ENCODE results near the gene IPO7.
"Not testable (repeated sequence)": the region's sequence is repeated elsewhere in the genome, so short reads cannot be mapped to it uniquely, and the experiment has no call there.

IPO7 gene

DNA sequence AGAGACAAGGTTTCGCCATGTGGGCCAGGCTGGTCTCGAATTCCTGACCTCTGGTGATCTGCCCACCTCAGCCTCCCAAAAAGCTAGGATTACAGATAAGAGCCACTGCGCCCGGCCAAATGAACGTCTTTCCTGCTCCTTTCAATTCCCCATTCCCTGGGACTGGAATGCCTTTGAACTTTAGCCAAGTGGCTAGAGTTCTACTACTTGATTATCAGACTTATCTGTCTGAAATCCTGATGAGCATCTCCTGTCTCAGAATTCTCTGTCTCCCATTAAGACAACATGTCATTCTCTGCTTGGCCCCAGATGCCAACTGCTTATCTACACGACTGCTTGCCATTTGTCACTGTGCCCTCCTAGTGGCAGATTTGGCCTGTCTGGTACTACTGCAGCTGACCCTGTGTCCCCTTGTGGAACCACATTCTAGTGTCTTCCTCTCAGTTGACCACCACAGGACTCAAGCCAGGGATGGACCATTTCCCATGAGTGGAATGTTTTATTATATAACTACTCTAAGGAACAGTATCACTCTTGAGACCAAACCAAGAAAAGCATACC lies 33.1 kb upstream of the IPO7 start:
- TF ChIP-seq, protein P1, sequence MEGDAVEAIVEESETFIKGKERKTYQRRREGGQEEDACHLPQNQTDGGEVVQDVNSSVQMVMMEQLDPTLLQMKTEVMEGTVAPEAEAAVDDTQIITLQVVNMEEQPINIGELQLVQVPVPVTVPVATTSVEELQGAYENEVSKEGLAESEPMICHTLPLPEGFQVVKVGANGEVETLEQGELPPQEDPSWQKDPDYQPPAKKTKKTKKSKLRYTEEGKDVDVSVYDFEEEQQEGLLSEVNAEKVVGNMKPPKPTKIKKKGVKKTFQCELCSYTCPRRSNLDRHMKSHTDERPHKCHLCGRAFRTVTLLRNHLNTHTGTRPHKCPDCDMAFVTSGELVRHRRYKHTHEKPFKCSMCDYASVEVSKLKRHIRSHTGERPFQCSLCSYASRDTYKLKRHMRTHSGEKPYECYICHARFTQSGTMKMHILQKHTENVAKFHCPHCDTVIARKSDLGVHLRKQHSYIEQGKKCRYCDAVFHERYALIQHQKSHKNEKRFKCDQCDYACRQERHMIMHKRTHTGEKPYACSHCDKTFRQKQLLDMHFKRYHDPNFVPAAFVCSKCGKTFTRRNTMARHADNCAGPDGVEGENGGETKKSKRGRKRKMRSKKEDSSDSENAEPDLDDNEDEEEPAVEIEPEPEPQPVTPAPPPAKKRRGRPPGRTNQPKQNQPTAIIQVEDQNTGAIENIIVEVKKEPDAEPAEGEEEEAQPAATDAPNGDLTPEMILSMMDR (IDR thresholded peaks at IDR 0.05; ENCODE audit: poor library complexity, severe bottlenecking), result no peak
- no peak for ATAC-seq (ENCODE audit: low read depth)
- no peaks in the 10 kb centered on the region for H3K9me3 ChIP-seq (ENCODE audit: severe bottlenecking)
- no peak for DNase-seq (ENCODE audit: low spot score)
- H3K4me3 ChIP-seq (ENCODE audit: severe bottlenecking), result no peak overlapping the region
- H3K4me1 ChIP-seq (ENCODE audit: insufficient read depth, poor library complexity, severe bottlenecking), result no peaks in the 10 kb centered on the region
- no peaks in the 10 kb centered on the region for H3K27me3 ChIP-seq (ENCODE audit: insufficient read depth, poor library complexity, severe bottlenecking)
- H3K27ac ChIP-seq (ENCODE audit: poor library complexity, severe bottlenecking), result no peak overlapping the region
- no peaks in the 10 kb centered on the region for H3K36me3 ChIP-seq (ENCODE audit: low read depth)

DNA sequence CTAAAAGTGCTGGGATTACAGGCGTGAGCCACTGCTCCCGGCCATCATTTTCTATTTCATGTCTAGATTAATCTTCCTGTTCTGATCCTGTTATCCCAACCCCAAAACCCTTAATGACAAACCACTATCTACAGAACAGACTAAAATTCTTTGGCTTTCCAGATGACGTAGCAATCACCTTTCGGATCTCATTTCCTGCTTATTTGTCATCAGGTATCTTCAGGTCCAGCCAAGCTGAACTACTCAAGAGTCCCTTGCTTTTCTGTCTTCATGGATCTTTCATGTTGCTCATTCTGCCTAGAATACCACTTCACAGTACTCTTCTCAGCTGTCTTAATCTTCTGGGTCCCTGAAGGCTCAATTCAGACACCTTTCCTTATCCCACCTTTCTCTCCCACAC lies 27.4 kb upstream of the IPO7 start:
- no peak for ATAC-seq (ENCODE audit: low read depth)
- Histone ChIP-seq H3K27ac (ENCODE audit: poor library complexity, severe bottlenecking) (peak overlapping the region; percentile 67), H3K9me3 (ENCODE audit: severe bottlenecking) (no peaks in the 10 kb centered on the region), H3K4me1 (ENCODE audit: insufficient read depth, poor library complexity, severe bottlenecking) (peaks cover 25% of the 10 kb centered on the region), H3K36me3 (ENCODE audit: low read depth) (no peaks in the 10 kb centered on the region), H3K4me3 (ENCODE audit: severe bottlenecking) (no peak overlapping the region), H3K27me3 (ENCODE audit: insufficient read depth, poor library complexity, severe bottlenecking) (no peaks in the 10 kb centered on the region)
- TF ChIP-seq, protein P1 (IDR thresholded peaks at IDR 0.05; ENCODE audit: poor library complexity, severe bottlenecking), result no peak
- DNase-seq (ENCODE audit: low spot score), result no peak

- H3K27ac ChIP-seq (ENCODE audit: poor library complexity, severe bottlenecking), result peak overlapping the region; percentile 96
These were observed 23.4 kb upstream of the IPO7 start for GRCh38 chr11:9360862-9361622.

GRCh38 chr11:9362393-9362863 lies 22.0 kb upstream of the IPO7 start:
- DNase-seq (ENCODE audit: low spot score), result no peak
- TF ChIP-seq, protein P1 (IDR thresholded peaks at IDR 0.05; ENCODE audit: poor library complexity, severe bottlenecking), result no peak
- Histone ChIP-seq H3K4me3 (ENCODE audit: severe bottlenecking) (no peak overlapping the region), H3K9me3 (ENCODE audit: severe bottlenecking) (no peaks in the 10 kb centered on the region), H3K27ac (ENCODE audit: poor library complexity, severe bottlenecking) (peak overlapping the region; percentile 96), H3K27me3 (ENCODE audit: insufficient read depth, poor library complexity, severe bottlenecking) (no peaks in the 10 kb centered on the region), H3K36me3 (ENCODE audit: low read depth) (no peaks in the 10 kb centered on the region), H3K4me1 (ENCODE audit: insufficient read depth, poor library complexity, severe bottlenecking) (peaks cover 43% of the 10 kb centered on the region)
- ATAC-seq (ENCODE audit: low read depth), result no peak

More at GRCh38 chr11:9360862-9361622, 23.4 kb upstream of the IPO7 start:
- not testable (repeated sequence) for ATAC-seq (ENCODE audit: low read depth); H3K27me3 ChIP-seq (ENCODE audit: insufficient read depth, poor library complexity, severe bottlenecking); H3K36me3 ChIP-seq (ENCODE audit: low read depth); H3K4me3 ChIP-seq (ENCODE audit: severe bottlenecking); H3K9me3 ChIP-seq (ENCODE audit: severe bottlenecking); DNase-seq (ENCODE audit: low spot score)
- peaks cover 46% of the 10 kb centered on the region for H3K4me1 ChIP-seq (ENCODE audit: insufficient read depth, poor library complexity, severe bottlenecking)

GRCh38 chr11:9363954-9364912 lies 20.2 kb upstream of the IPO7 start:
- peaks cover 32% of the 10 kb centered on the region for H3K4me1 ChIP-seq (ENCODE audit: insufficient read depth, poor library complexity, severe bottlenecking)
- DNase-seq (ENCODE audit: low spot score) (peak; percentile 98), ATAC-seq (ENCODE audit: low read depth) (peak; percentile 90)
- H3K27ac ChIP-seq (ENCODE audit: poor library complexity, severe bottlenecking), result peak overlapping the region; percentile 96
- H3K27me3 ChIP-seq (ENCODE audit: insufficient read depth, poor library complexity, severe bottlenecking), result no peaks in the 10 kb centered on the region
- H3K36me3 ChIP-seq (ENCODE audit: low read depth), result no peaks in the 10 kb centered on the region
- H3K9me3 ChIP-seq (ENCODE audit: severe bottlenecking), result no peaks in the 10 kb centered on the region
- H3K4me3 ChIP-seq (ENCODE audit: severe bottlenecking), result peak overlapping the region; percentile 15
- TF ChIP-seq, protein P1 (IDR thresholded peaks at IDR 0.05; ENCODE audit: poor library complexity, severe bottlenecking), result no peak

Data from RWPE2 (cell line).